NCI-H748 (cell line): ENCODE results near the gene SCP2.

Experiments used
- DNase-seq: peaks from one replicate; lab custom pipeline; 2025; ENCODE audit not compliant: unreplicated experiment; lab: John Stamatoyannopoulos, UW

The SCP2 gene

GRCh38 chr1:53080041-53080440 lies 153.0 kb downstream of the SCP2 start:
- no peak for DNase-seq

GRCh38 chr1:53080769-53081168 lies 153.7 kb downstream of the SCP2 start:
- no peak for DNase-seq

- no peak for DNase-seq
Observed at GRCh38 chr1:53081384-53082066, 154.4 kb downstream of the SCP2 start.

- DNase-seq: no peak
Observed at GRCh38 chr1:53082826-53083455, 155.9 kb downstream of the SCP2 start.

GRCh38 chr1:53083636-53084588 lies 156.8 kb downstream of the SCP2 start:
- DNase-seq: no peak

- no peak for DNase-seq
Observed at GRCh38 chr1:53084589-53084971, 157.5 kb downstream of the SCP2 start.

GRCh38 chr1:53085405-53085804 lies 158.3 kb downstream of the SCP2 start:
- DNase-seq: no peak

- DNase-seq: no peak
Observed at GRCh38 chr1:53086491-53087070, 159.5 kb downstream of the SCP2 start.

GRCh38 chr1:53087332-53088285 lies 160.5 kb downstream of the SCP2 start:
- no peak for DNase-seq

GRCh38 chr1:53088616-53089300 lies 161.7 kb downstream of the SCP2 start:
- DNase-seq: no peak

- DNase-seq: no peak
Observed at GRCh38 chr1:53089478-53090226, 162.6 kb downstream of the SCP2 start.

GRCh38 chr1:53090227-53091147 lies 163.4 kb downstream of the SCP2 start:
- DNase-seq: no peak

- no peak for DNase-seq
Observed at GRCh38 chr1:53091841-53092645, 165.0 kb downstream of the SCP2 start.

- DNase-seq: no peak
Observed at GRCh38 chr1:53092659-53093450, 165.8 kb downstream of the SCP2 start.

GRCh38 chr1:53093451-53093754 lies 166.3 kb downstream of the SCP2 start:
- no peak for DNase-seq

- no peak for DNase-seq
Observed at GRCh38 chr1:53093778-53094532, 166.9 kb downstream of the SCP2 start.
